Measurements from ENCODE around the gene CCDC51.
"Not testable (repeated sequence)": the region's sequence is repeated elsewhere in the genome, so short reads cannot be mapped to it uniquely, and the experiment has no call there.

The CCDC51 gene, protein sequence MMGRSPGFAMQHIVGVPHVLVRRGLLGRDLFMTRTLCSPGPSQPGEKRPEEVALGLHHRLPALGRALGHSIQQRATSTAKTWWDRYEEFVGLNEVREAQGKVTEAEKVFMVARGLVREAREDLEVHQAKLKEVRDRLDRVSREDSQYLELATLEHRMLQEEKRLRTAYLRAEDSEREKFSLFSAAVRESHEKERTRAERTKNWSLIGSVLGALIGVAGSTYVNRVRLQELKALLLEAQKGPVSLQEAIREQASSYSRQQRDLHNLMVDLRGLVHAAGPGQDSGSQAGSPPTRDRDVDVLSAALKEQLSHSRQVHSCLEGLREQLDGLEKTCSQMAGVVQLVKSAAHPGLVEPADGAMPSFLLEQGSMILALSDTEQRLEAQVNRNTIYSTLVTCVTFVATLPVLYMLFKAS

DNA sequence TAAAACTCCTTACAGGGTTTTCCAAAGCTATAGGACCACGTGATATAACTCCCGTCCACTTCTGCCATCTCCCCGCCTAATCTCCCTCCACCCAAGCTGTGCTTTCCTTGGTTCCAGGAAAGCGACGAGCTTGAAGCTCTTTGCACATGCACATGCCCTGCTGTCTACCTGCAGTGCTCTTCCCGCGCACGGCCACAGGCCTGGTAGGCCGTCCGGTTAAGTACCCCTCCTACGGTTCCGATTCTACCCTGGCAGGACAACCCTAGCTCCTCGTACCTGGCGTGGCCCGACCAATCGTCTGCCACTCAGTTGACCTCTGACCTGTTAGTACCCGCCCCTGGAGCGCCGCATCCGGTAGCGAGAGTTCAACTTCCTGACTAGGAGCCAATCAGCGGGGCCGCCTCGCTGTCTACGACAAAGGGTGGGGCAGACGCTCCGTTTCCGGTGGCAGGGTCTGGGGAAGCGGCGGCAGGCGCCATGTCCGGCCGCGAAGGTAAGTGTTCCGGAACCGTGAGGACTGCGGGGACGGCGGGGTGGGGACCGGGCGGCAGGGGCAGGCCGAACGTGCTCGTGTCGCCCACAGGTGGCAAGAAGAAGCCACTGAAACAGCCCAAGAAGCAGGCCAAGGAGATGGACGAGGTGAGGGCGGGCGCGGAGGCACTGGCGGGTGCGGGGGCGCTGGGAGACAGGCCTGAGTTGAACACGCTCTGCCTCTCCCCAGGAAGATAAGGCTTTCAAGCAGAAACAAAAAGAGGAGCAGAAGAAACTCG is at the start of gene CCDC51, which contains the start of gene TMA7:
TSS of gene CCDC51 (minus strand) at position 300 of the 770 bp plus-strand sequence. CDS start 4,991 bp downstream, outside the sequence.
TSS of gene TMA7 (plus strand) at position 438 of the 770 bp plus-strand sequence. CDS start at position 478, 40 bp downstream.
- DNase-seq (ENCODE audit: insufficient read length, low spot score) (peak; percentile 91), FAIRE-seq (peak; percentile 72)
- TF ChIP-seq POLR2A (IDR thresholded peaks at IDR 0.05; ENCODE audit: low read depth, low read length) = peak; percentile 85

DNA sequence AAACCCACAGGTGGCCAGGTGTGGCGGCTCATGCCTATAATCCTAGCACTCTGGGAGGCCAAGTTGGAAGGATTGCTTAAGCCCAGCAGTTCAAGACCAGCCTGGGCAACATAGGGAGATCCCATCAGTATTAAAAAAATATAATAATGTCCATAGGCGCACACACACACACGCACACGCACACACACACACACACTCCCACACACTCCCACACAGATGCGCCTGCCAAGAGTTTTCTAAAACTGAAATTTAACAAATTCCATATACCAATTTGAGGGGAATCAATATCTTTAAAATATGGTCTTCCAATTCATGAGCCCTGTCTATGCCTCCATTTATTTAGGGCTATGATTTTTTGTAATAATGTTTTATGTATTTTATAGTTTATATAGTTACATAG is 47.0 kb upstream of the CCDC51 start:
- FAIRE-seq = no peak
- no peak for DNase-seq (ENCODE audit: insufficient read length, low spot score)
- no peak for TF ChIP-seq POLR2A (IDR thresholded peaks at IDR 0.05; ENCODE audit: low read depth, low read length)

DNA sequence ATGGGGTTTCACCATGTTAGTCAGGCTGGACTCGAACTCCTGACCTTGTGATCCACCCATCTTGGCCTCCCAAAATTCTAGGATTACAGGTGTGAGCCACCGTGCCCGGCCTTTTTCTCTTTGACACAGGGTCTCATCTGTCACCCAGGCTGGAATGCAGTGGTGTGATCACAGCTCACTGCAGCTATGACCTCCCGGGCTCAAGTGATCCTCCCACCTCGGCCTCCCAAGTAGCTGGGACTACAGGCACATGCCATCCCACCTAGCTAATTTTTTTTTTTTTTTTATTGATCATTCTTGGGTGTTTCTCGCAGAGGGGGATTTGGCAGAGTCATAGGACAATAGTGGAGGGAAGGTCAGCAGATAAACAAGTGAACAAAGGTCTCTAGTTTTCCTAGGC is 42.9 kb upstream of the CCDC51 start:
- not testable (repeated sequence) for FAIRE-seq; DNase-seq (ENCODE audit: insufficient read length, low spot score)

DNA sequence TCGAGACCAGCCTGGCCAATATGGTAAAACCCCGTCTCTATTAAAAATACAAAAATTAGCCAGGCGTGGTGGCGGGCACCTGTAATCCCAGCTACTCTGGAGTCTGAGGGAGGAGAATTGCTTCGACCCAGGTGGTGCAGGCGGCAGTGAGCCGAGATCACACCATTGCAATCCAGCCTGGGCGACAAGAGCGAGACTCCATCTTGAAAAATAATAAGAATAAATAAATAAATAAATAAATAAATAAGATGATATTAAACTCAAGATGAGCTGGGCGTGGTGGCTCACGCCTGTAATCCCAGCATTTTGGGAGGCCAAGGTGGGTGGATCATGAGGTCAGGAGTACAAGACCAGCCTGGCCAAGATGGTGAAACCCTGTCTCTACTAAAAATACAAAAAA is 41.0 kb upstream of the CCDC51 start:
- not testable (repeated sequence) for FAIRE-seq; DNase-seq (ENCODE audit: insufficient read length, low spot score)

DNA sequence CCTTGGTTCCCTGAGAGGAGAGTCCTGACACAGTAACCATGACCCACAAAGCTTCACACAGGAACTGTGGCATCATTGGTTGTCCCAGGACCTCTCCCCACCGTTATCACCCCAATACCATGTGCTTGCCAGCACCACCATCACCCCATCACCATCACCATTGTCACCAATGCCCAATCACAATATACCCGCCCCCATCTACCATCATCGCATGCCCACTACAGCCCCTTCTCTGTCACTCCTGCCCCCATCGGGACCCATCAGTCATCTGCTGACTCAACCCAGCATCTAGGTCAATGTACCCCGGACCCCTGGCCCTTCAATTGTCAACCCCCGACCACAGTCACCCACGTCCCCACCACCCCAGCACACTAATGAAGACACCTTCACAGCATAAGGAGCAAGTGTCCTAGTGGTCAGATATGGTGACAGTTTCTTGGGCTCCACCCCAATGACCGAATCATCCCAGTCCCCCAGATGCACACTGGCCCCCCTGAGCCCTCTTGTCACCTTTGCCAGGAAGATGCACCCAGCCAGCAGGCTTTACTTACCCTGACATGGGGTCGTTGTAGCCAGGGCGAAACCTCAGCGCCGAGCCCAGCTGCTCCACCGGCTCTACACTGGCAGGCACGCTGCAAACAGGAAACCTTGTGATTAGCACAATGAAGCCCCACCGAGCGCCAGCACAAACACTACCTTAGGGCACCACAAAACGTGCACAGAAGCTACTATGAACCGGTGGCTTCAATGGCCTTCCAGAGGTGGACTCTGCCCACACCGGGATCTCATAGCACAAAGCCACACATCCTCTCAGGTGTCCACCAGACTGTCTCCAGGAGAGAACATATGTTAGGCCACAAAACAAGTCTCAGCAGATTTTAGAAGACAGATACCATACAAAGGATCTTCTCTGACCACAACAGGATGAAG is 39.0 kb upstream of the CCDC51 start:
- no peak for DNase-seq (ENCODE audit: insufficient read length, low spot score)
- FAIRE-seq = no peak
- TF ChIP-seq POLR2A (IDR thresholded peaks at IDR 0.05; ENCODE audit: low read depth, low read length) = no peak

DNA sequence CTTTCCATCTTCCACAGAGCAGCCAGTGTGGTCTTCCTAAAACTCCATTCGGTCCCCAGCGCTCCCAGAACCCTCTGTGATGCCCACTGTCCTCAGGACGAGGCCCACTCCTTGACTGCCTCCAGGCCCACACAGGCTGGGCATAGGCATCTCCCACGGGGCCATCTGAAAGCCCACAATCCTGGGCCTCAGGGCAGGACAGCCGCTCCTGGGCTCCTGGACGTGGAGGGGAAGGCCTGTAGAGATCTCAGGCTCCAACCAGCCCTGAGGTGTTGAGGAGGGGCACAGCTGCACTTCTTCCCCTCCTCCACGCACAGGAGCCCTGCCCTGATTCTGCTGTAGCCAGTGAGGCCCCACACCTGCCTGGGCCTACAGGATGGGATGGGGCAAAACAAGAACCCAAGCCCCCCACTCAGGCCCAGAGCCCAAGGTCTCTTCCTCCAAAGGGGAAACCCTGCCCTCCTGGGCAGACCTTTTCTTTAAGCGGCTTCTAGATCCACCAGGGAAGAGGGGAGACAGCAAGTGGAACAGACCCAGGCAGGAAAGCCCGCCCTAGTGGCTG is 38.1 kb upstream of the CCDC51 start:
- FAIRE-seq = no peak
- TF ChIP-seq POLR2A (IDR thresholded peaks at IDR 0.05; ENCODE audit: low read depth, low read length) = no peak
- no peak for DNase-seq (ENCODE audit: insufficient read length, low spot score)

DNA sequence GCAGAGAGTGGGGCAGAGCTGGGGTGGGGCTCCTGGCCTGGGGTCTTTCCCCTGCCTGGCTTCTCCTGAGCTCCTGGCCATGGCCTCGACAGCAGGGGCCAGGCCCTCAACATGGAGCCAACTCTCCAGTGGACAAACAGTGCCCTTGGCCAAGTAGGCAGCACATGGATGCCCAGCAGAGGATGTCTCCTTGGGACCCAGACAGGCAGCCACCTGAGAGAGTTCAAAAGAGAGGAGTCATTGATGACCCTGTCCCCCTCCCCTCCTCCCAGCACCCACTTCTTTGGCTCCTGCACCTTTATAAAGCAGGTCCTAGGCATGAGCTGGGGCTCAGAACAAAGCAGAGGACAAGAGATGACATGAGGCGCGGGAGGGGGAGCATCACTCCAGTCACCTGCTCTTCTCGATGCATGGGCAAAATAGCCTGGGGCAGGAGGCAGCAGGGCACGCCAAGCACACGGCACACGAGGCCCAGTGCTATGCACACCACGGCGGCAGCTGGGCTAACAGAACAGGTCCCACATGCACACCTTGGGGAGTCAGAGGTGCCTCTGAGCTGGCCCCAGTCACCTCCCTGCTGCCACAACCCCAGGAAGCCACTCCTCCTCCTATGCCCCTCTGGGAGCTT is 36.6 kb upstream of the CCDC51 start:
- FAIRE-seq = no peak
- no peak for TF ChIP-seq POLR2A (IDR thresholded peaks at IDR 0.05; ENCODE audit: low read depth, low read length)
- no peak for DNase-seq (ENCODE audit: insufficient read length, low spot score)

DNA sequence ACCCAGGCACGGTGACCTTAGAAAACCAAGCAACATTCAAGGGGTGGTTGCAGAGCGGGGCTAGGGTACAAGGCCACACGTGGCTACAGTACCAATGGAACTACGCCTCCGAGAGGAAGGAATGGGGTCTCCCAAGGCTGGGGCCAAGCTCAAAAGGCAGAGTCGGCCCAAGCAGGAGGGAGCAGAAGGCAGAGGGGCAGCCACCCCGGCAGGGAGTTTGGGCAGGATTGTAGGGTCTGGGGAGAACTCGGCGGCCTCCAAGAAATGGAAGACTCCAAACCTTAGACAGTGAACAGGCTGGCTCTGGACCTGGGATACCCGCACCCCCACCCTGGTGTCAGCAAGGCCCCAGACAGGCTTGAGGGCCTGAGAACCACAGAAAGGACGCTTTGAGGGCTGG is 35.3 kb upstream of the CCDC51 start:
- no peak for TF ChIP-seq POLR2A (IDR thresholded peaks at IDR 0.05; ENCODE audit: low read depth, low read length)
- DNase-seq (ENCODE audit: insufficient read length, low spot score) (no peak), FAIRE-seq (no peak)

DNA sequence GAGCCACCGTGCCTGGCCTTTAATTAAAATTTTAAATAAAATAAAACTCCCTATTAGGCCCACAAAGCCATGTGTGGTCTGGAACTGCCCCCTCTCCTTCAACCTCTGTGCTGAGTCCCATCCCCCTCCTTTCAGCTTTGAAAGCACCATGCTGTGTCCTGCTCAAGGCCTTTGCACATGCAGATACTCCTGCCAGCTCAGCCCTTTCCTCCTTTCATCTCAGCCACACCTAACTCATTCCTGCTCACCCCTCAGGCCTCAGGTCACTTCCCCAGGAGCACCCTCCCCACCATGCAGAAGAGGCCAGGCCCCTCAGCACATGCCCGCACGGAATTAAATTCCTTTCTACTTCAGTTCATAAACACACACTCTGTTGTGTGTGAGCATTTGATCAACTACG is 34.7 kb upstream of the CCDC51 start:
- no peak for FAIRE-seq
- no peak for TF ChIP-seq POLR2A (IDR thresholded peaks at IDR 0.05; ENCODE audit: low read depth, low read length)
- no peak for DNase-seq (ENCODE audit: insufficient read length, low spot score)

DNA sequence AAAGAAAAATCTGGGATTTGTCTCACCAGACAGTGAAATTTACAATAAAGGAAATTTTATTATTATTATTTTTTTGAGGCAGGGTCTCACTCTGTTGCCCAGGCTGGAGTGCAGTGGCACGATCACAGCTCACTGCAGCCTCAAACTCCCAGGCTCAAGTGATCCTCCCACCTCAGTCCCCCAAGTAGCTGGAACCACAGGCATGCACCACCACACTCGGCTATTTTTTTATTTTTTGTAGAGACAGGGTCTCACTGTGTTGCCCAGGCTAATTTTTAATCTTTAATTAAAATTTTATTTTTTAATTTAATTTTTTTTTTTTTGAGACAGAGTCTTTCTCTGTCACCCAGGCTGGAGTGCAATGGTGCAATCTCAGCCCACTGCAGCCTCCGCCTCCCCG is 34.1 kb upstream of the CCDC51 start:
- DNase-seq (ENCODE audit: insufficient read length, low spot score); FAIRE-seq: not testable (repeated sequence)

DNA sequence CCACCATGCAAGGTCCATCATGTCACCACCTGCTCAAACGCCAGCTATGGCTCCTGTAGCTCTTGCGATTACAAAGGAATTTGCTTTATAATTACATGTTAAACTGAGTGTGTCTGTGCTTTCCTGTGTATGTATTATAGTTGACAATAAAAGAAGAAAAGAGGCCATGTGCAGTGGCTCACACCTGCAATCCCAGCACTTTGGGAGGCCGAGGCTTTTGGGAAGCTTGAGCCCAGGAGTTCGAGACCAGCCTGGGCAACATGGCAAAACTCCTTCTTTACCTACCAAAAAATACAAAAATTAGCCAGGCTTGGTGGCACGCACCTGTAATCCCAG is 33.7 kb upstream of the CCDC51 start:
- TF ChIP-seq POLR2A (IDR thresholded peaks at IDR 0.05; ENCODE audit: low read depth, low read length) = no peak
- no peak for DNase-seq (ENCODE audit: insufficient read length, low spot score)
- FAIRE-seq = no peak

DNA sequence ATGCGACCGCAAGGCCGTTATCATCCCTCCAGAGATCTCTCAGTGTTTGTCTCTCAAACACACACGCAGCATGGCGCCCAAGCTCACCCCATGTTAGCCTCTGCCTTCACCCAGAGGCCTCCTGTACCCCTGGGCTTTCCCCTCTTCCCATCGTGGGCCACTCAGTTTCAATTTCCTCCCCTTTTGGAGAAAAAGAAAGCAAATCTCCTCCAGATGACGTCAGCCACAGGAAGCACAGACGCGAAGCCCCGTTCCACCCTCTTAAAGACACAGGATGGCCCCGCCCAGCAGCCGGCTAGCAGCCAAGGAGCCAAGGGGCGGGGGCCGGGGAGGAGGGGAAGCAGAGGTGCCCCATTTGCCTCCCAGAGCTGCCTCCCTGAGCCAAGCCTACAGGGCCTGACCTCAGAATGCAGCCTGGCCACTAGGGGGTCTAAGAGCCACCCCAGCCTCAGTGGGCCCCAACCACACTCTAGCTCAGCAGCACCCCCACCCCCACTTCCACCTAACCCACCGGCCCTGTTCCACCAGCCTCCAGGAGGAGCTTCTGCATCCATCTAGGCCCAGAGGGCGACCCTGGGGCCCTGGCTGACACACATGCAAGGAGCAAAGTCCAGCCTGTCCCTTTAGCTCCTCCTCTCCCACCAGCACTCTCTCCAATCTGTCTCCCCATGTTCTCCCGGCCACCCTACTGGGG is 33.2 kb upstream of the CCDC51 start:
- DNase-seq (ENCODE audit: insufficient read length, low spot score) (peak; percentile 85), FAIRE-seq (peak; percentile 60)
- peak; percentile 10; the same call in 1 of the 2 replicates for TF ChIP-seq POLR2A (IDR thresholded peaks at IDR 0.05; ENCODE audit: low read depth, low read length)

DNA sequence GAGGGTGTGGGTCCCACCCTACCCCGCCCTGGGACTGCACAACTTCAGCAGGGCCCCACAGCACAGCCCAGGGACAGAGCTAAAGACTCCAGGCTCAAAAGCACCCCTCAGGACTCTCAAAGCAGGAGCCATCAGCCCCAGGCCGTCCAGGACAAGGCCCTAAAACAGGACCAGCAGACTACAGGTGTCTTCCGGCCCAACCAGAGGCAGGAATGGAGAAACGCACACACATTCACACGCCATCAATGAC is 32.7 kb upstream of the CCDC51 start:
- no peak for FAIRE-seq
- no peak for TF ChIP-seq POLR2A (IDR thresholded peaks at IDR 0.05; ENCODE audit: low read depth, low read length)
- DNase-seq (ENCODE audit: insufficient read length, low spot score) = peak; percentile 44
